ENCODE measurements around the gene TTLL11.

DNA sequence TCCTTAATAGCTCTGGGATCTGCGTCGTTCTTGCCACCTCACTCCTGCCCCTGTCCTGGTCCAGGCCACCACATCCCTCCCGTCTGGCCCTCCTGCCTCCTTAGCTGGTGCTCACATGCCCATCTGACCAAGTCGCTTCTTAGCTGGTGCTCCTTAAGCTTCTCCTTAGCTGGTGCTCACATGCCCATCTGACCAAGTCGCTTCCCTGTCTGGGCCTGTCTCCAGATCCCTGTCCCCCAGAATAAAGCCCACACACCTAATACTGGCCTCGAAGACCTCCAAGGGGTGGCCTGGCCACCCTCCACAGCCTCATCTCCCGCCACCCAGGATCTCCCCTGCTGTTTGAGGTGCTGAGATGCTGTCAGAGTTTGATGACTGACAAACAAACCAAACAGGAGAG lies 31.4 kb upstream of the TTLL11 start:
- no peak for TF ChIP-seq GATA2 (IDR thresholded peaks at IDR 0.05; ENCODE audit: low read depth, low read length)
- TF ChIP-seq GATA3 (IDR thresholded peaks at IDR 0.05; ENCODE audit: low read depth, low read length), result no peak

Measured in SH-SY5Y (cell line).